HEK293 (cell line): Measurements from ENCODE around the gene BHLHE41.

Experiments used
- CTCF ChIA-PET: fragments of 350-600 bp; formaldehyde crosslinking; extraction: SDS; loops from one replicate; lab custom pipeline; 2021; ENCODE audit warnings: antibody characterized with exemption; lab: Yijun Ruan, JAX
- POLR2A ChIA-PET: fragments of 300-600 bp; formaldehyde crosslinking; extraction: SDS; loops from one replicate; lab custom pipeline; 2020; ENCODE audit warnings: antibody characterized with exemption, inconsistent platforms; lab: Yijun Ruan, JAX
- H3K27ac ChIP-seq: fragments of 200-500 bp; sonication (Bioruptor generic); 2 replicates; pipeline ENCODE4 v1.5.1; 2014; ENCODE audit warnings: low read depth, low read length, control low read depth, inconsistent platforms; ENCODE audit errors: extremely low read depth
- H3K36me3 ChIP-seq, 2 experiments: fragments of 200-500 bp in 1 of 2; sonication (Bioruptor generic) in 1 of 2; 1 replicate in 1 of 2; 2 replicates in 1 of 2; pipeline ENCODE4 v1.5.1; 2014 to 2017; ENCODE audit warnings: inconsistent platforms in 2 of 2, low read length in 2 of 2; ENCODE audit not compliant: control insufficient read depth in 2 of 2, insufficient read depth in 1 of 2
- H3K4me1 ChIP-seq: fragments of 200-500 bp; sonication (Bioruptor generic); 2 replicates; pipeline ENCODE4 v1.5.1; 2014; ENCODE audit warnings: mild to moderate bottlenecking, low read length, inconsistent platforms; ENCODE audit not compliant: control insufficient read depth, insufficient read depth
- H3K4me3 ChIP-seq: 2 replicates; pipeline ENCODE4 v1.5.1; 2011; ENCODE audit warnings: low read depth, mild to moderate bottlenecking, control low read depth, low read length, moderate library complexity
- H3K9me3 ChIP-seq: fragments of 200-500 bp; sonication (Bioruptor generic); 2 replicates; pipeline ENCODE4 v1.5.1; 2014; ENCODE audit warnings: low read depth, low read length, inconsistent platforms; ENCODE audit not compliant: control insufficient read depth, insufficient read depth
- BCL11A ChIP-seq: fragments of 450-650 bp; formaldehyde crosslinking; IDR thresholded peaks from 2 replicates; pipeline ENCODE4 v1.5.1; 2016; ENCODE audit warnings: low read depth, missing biosample characterization, missing genetic modification characterization
- GLI4 ChIP-seq: fragments of 450-650 bp; formaldehyde crosslinking; IDR thresholded peaks from 2 replicates; pipeline ENCODE4 v1.5.1; 2016; ENCODE audit warnings: missing biosample characterization, missing genetic modification characterization
- PRDM1 ChIP-seq: fragments of 450-650 bp; formaldehyde crosslinking; IDR thresholded peaks from 2 replicates; pipeline ENCODE4; 2016; ENCODE audit warnings: missing biosample characterization, missing genetic modification characterization
- SCRT1 ChIP-seq: fragments of 450-650 bp; formaldehyde crosslinking; IDR thresholded peaks from 2 replicates; pipeline ENCODE4 v1.5.1; 2016; ENCODE audit warnings: missing biosample characterization, missing genetic modification characterization, borderline replicate concordance
- SCRT2 ChIP-seq: fragments of 450-650 bp; formaldehyde crosslinking; IDR thresholded peaks from 2 replicates; pipeline ENCODE4 v1.5.1; 2016; ENCODE audit warnings: missing biosample characterization, missing genetic modification characterization
- SP2 ChIP-seq: fragments of 450-650 bp; formaldehyde crosslinking; IDR thresholded peaks from 2 replicates; pipeline ENCODE4 v1.5.1; 2016; ENCODE audit warnings: missing biosample characterization, missing genetic modification characterization
- SP7 ChIP-seq: fragments of 450-650 bp; formaldehyde crosslinking; IDR thresholded peaks from 2 replicates; pipeline ENCODE4 v1.5.1; 2016; ENCODE audit warnings: missing biosample characterization, missing genetic modification characterization
- YY1 ChIP-seq: fragments of 450-650 bp; formaldehyde crosslinking; IDR thresholded peaks from 2 replicates; pipeline ENCODE4 v1.5.1; 2018; ENCODE audit warnings: missing biosample characterization, missing genetic modification characterization
- ZFP3 ChIP-seq: fragments of 450-650 bp; formaldehyde crosslinking; IDR thresholded peaks from 2 replicates; pipeline ENCODE4 v1.5.1; 2016; ENCODE audit warnings: low read depth, missing biosample characterization, missing genetic modification characterization
- ZFP69B ChIP-seq: fragments of 450-650 bp; formaldehyde crosslinking; IDR thresholded peaks from 2 replicates; pipeline ENCODE4 v1.5.1; 2016; ENCODE audit warnings: missing biosample characterization, missing genetic modification characterization
- ZNF10 ChIP-seq: fragments of 450-650 bp; formaldehyde crosslinking; IDR thresholded peaks from 2 replicates; pipeline ENCODE4 v1.5.1; 2017; ENCODE audit warnings: missing biosample characterization, missing genetic modification characterization
- ZNF138 ChIP-seq: fragments of 450-650 bp; formaldehyde crosslinking; IDR thresholded peaks from 2 replicates; pipeline ENCODE4 v1.5.1; 2016; ENCODE audit warnings: missing biosample characterization, missing genetic modification characterization, borderline replicate concordance
- ZNF211 ChIP-seq: fragments of 450-650 bp; formaldehyde crosslinking; IDR thresholded peaks from 2 replicates; pipeline ENCODE4 v1.5.1; 2016; ENCODE audit warnings: low read depth, missing biosample characterization, missing genetic modification characterization
- ZNF214 ChIP-seq: fragments of 450-650 bp; formaldehyde crosslinking; IDR thresholded peaks from 2 replicates; pipeline ENCODE4 v1.5.1; 2017; ENCODE audit warnings: missing biosample characterization, mild to moderate bottlenecking, missing genetic modification characterization, borderline replicate concordance
- ZNF239 ChIP-seq: fragments of 450-650 bp; formaldehyde crosslinking; IDR thresholded peaks from 2 replicates; pipeline ENCODE4 v1.5.1; 2016; ENCODE audit warnings: missing biosample characterization, missing genetic modification characterization
- ZNF292 ChIP-seq: fragments of 450-650 bp; formaldehyde crosslinking; IDR thresholded peaks from 2 replicates; pipeline ENCODE4 v1.5.1; 2016; ENCODE audit warnings: low read depth, missing biosample characterization, missing genetic modification characterization, borderline replicate concordance
- ZNF341 ChIP-seq: fragments of 450-650 bp; formaldehyde crosslinking; IDR thresholded peaks from 2 replicates; pipeline ENCODE4; 2016; ENCODE audit warnings: low read depth, missing biosample characterization, missing genetic modification characterization
- ZNF544 ChIP-seq: fragments of 450-650 bp; formaldehyde crosslinking; IDR thresholded peaks from 2 replicates; pipeline ENCODE4 v1.5.0; 2017; ENCODE audit warnings: missing biosample characterization, missing genetic modification characterization
- ZNF600 ChIP-seq: fragments of 450-650 bp; formaldehyde crosslinking; IDR thresholded peaks from 2 replicates; pipeline ENCODE4 v1.5.1; 2016; ENCODE audit warnings: missing biosample characterization, missing genetic modification characterization
- ZNF624 ChIP-seq: fragments of 450-650 bp; formaldehyde crosslinking; IDR thresholded peaks from 2 replicates; pipeline ENCODE4 v1.5.1; 2017; ENCODE audit warnings: missing biosample characterization, missing genetic modification characterization
- ZNF626 ChIP-seq: fragments of 450-650 bp; sonication (Bioruptor Pico); formaldehyde crosslinking; IDR thresholded peaks from 2 replicates; pipeline ENCODE4 v1.5.1; 2018; ENCODE audit warnings: missing biosample characterization, missing genetic modification characterization, inconsistent platforms
- ZNF629 ChIP-seq: fragments of 450-650 bp; formaldehyde crosslinking; IDR thresholded peaks from 2 replicates; pipeline ENCODE4 v1.5.1; 2017; ENCODE audit warnings: missing biosample characterization, missing genetic modification characterization
- ZNF664 ChIP-seq: fragments of 450-650 bp; formaldehyde crosslinking; IDR thresholded peaks from 2 replicates; pipeline ENCODE4 v1.5.1; 2016; ENCODE audit warnings: missing biosample characterization, missing genetic modification characterization
- ZSCAN16 ChIP-seq: fragments of 450-650 bp; formaldehyde crosslinking; IDR thresholded peaks from 2 replicates; pipeline ENCODE4 v1.5.1; 2016; ENCODE audit warnings: missing biosample characterization, missing genetic modification characterization
- TF ChIP-seq, protein P1 (sequence below): fragments of 450-650 bp; IDR thresholded peaks from 2 replicates; pipeline ENCODE4 v1.5.1; 2018; ENCODE audit warnings: missing biosample characterization, mild to moderate bottlenecking, missing genetic modification characterization
- TF ChIP-seq, protein P2 (sequence below): fragments of 450-650 bp; formaldehyde crosslinking; IDR thresholded peaks from 2 replicates; pipeline ENCODE4 v1.5.1; 2016; ENCODE audit warnings: missing biosample characterization, missing genetic modification characterization
- TF ChIP-seq, protein P3 (sequence below): fragments of 450-650 bp; formaldehyde crosslinking; IDR thresholded peaks from 2 replicates; pipeline ENCODE4; 2016; ENCODE audit warnings: missing biosample characterization, missing genetic modification characterization
- TF ChIP-seq, protein P4 (sequence below): fragments of 450-650 bp; formaldehyde crosslinking; IDR thresholded peaks from 2 replicates; pipeline ENCODE4 v1.5.1; 2017; ENCODE audit warnings: missing biosample characterization, missing genetic modification characterization

BHLHE41 gene

DNA sequence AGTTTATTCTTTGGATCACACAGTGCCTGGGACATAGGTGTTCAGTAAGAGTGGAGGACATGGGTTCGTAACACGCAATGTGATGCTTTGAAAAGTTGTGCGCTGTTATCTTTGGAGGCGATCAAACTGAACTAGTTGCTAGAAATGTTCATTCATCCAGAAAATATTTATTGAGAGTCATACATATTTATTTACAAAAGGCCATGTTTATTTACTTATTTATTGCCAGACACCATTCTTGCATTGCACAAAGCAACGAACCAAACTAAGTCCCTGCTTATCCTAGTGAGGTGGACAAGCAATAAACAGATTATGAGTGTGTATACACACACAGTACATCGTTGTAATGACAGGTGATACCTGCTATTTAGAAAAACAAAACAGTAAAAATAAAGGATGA, 12.6 kb downstream of the BHLHE41 start:
- CTCF ChIA-PET = no interaction called here
- Histone ChIP-seq H3K4me1 (peaks cover 13% of the 10 kb centered on the region), H3K4me3 (no peak overlapping the region), H3K9me3 (no peaks in the 10 kb centered on the region), H3K36me3 (no peaks in the 10 kb centered on the region), H3K27ac (no peak overlapping the region)
- POLR2A ChIA-PET = no interaction called here
- no peak for TF ChIP-seq GLI4 (tag by site-specific recombination)
- no peak for TF ChIP-seq ZNF664 (tag by site-specific recombination)
- TF ChIP-seq ZNF138 = no peak

DNA sequence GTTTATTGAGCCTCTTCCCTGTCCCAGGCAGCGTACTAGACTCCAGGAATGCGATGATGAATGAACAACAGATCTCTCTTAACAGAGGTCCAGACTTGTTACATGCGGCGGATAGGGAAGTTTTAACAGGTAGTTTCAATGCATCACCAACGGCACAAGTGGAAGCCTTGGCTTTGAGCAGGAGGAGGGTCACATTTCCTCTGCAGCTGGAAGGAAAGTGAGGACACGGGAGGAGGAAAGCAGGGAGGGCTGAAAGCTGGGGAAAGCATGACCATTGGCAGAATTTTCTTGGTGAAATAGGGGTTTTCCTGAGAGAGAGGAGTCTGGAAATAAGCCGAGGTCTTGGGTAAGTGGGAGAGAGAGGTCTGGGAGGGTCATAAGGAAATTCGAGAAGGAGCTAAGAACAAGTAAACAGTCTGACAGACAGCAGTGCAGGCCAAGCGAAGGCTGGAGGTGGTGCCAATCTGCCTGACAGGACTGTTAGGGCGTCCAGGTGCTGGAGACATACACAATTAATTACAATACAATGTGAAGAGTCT, 15.4 kb downstream of the BHLHE41 start:
- TF ChIP-seq ZNF211 (tag by site-specific recombination) (no peak), ZFP3 (no peak), BCL11A (no peak), ZNF629 (tag by site-specific recombination) (no peak), ZNF600 (tag by site-specific recombination) (no peak), YY1 (tag by site-specific recombination) (no peak), ZNF292 (no peak), ZNF624 (tag by site-specific recombination) (no peak), ZNF626 (tag by site-specific recombination) (no peak), SP7 (peak; percentile 22; the same call in 1 of the 2 replicates), ZNF10 (tag by site-specific recombination) (no peak), ZNF239 (no peak), ZNF341 (no peak), SCRT2 (tag by site-specific recombination) (peak; percentile 57), ZNF544 (tag by site-specific recombination) (no peak), ZNF214 (tag by site-specific recombination) (no peak), SCRT1 (tag by site-specific recombination) (peak; percentile 51; the same call in 1 of the 2 replicates), ZFP69B (tag by site-specific recombination) (no peak), SP2 (0 out of 2 replicates have a peak, but pooled peaks have one; percentile 8), PRDM1 (peak; percentile 48; the same call in 1 of the 2 replicates), ZSCAN16 (tag by site-specific recombination) (peak; percentile 64; the same call in 1 of the 2 replicates)
- TF ChIP-seq, protein P1, sequence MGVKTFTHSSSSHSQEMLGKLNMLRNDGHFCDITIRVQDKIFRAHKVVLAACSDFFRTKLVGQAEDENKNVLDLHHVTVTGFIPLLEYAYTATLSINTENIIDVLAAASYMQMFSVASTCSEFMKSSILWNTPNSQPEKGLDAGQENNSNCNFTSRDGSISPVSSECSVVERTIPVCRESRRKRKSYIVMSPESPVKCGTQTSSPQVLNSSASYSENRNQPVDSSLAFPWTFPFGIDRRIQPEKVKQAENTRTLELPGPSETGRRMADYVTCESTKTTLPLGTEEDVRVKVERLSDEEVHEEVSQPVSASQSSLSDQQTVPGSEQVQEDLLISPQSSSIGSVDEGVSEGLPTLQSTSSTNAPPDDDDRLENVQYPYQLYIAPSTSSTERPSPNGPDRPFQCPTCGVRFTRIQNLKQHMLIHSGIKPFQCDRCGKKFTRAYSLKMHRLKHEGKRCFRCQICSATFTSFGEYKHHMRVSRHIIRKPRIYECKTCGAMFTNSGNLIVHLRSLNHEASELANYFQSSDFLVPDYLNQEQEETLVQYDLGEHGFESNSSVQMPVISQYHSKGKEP (tag by site-specific recombination) = 0 out of 2 replicates have a peak, but pooled peaks have one; percentile 25
- TF ChIP-seq, protein P2, sequence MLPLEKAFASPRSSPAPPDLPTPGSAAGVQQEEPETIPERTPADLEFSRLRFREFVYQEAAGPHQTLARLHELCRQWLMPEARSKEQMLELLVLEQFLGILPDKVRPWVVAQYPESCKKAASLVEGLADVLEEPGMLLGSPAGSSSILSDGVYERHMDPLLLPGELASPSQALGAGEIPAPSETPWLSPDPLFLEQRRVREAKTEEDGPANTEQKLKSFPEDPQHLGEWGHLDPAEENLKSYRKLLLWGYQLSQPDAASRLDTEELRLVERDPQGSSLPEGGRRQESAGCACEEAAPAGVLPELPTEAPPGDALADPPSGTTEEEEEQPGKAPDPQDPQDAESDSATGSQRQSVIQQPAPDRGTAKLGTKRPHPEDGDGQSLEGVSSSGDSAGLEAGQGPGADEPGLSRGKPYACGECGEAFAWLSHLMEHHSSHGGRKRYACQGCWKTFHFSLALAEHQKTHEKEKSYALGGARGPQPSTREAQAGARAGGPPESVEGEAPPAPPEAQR = no peak
- TF ChIP-seq, protein P3, sequence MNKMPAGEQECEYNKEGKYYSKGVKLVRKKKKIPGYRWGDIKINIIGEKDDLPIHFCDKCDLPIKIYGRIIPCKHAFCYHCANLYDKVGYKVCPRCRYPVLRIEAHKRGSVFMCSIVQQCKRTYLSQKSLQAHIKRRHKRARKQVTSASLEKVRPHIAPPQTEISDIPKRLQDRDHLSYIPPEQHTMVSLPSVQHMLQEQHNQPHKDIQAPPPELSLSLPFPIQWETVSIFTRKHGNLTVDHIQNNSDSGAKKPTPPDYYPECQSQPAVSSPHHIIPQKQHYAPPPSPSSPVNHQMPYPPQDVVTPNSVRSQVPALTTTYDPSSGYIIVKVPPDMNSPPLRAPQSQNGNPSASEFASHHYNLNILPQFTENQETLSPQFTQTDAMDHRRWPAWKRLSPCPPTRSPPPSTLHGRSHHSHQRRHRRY (tag by site-specific recombination) = no peak
- TF ChIP-seq, protein P4, sequence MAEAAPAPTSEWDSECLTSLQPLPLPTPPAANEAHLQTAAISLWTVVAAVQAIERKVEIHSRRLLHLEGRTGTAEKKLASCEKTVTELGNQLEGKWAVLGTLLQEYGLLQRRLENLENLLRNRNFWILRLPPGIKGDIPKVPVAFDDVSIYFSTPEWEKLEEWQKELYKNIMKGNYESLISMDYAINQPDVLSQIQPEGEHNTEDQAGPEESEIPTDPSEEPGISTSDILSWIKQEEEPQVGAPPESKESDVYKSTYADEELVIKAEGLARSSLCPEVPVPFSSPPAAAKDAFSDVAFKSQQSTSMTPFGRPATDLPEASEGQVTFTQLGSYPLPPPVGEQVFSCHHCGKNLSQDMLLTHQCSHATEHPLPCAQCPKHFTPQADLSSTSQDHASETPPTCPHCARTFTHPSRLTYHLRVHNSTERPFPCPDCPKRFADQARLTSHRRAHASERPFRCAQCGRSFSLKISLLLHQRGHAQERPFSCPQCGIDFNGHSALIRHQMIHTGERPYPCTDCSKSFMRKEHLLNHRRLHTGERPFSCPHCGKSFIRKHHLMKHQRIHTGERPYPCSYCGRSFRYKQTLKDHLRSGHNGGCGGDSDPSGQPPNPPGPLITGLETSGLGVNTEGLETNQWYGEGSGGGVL (tag by site-specific recombination) = no peak
- no peaks in the 10 kb centered on the region for H3K9me3 ChIP-seq
- H3K27ac ChIP-seq = no peak overlapping the region
- POLR2A ChIA-PET = no interaction called here
- no peaks in the 10 kb centered on the region for H3K36me3 ChIP-seq
- H3K4me1 ChIP-seq = peaks cover 8% of the 10 kb centered on the region
- CTCF ChIA-PET = interaction anchor here (0.6 to 1.1 kb wide), 4 partner anchors 10 to 544 kb away, joined by 3 read pairs; no protein-coding TSS in a partner anchor
- H3K4me3 ChIP-seq = no peak overlapping the region
